HuH-7.5 (cell line): ENCODE data around the gene KCNAB2.
A peak's percentile ranks its signal among the peaks of the same experiment; 100 is the strongest.

ENCODE experiments used
- DNase-seq: peaks from one replicate; pipeline ENCODE4 v3.0.0; 2011; ENCODE audit warnings: low spot score

Gene KCNAB2

DNA sequence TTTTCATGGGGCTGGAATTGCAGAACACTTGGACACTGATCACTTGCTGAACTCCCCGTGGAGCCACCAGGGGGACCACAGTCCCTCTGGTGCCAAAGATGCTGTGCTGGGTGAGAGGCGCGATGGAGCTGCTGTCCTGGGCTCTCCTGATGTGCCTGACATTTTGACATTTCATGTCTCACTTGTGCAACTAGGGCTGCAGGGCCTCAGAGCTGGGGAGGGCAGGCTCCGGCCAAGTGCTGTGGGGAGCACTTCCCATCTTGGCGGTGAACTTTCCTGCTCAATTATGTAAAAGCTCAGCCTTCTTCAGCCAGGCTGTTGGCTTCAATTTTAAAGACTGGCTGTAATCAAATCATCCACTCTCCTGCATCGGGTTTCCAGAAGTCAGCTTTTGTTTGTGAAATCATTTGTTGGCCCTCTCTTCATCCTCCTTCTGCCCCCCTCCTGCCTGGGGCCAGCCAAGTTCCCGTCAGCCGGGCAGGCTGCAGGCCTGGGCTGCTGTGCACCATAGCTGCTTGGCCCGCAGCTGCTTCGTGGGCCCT, 36.8 kb downstream of the KCNAB2 start:
- DNase-seq: peak; percentile 62

DNA sequence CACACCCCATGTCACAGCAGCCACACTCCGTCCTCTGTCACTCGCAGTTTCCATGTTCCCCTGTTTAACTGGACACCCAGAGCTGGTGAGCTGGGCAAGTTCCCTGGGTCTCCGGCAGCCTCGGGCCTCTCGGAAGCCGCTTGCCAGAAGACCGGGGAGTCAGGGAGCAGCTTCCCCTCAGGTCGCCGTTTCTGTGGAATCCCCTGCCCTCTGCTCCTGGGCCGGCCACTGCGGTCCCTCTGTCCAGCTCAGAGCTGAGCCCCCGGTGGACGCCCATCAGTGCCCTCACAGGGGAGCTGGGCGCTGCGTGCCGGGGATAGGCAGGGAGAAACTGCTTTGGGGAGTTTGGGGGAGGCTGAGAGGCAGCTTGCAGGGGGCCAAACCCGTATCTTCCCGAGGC, 37.7 kb downstream of the KCNAB2 start:
- DNase-seq: no peak

DNA sequence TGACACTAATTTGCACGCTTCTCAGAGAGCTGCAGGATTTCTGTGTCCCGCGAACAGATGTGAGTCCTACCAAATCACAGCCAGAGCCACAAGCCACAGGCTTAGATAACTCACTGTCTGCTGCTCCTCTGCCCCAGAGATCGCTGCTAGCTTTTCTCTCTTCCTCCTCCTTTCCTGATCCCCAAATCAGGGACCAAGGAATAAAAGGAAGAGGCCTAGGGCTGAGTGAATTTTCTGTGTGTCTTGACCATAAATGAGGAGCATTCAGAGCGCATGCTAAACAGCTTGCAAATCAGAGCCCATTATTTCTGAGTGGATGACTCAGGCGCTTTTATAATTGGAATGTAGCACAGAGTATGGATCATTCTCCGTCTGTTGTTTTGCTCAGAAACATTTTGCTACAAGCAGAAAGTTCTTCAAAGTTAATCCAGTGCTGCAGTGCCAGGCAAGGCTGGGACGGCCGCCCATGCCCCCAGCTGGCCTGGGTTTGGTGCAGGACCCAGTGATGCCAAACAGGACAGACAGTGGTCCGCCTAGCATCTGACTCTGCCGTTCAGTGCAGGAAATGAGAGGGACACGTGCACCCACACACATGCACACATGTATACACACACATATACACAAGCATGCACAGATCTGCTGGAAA, 38.2 kb downstream of the KCNAB2 start:
- no peak for DNase-seq

DNA sequence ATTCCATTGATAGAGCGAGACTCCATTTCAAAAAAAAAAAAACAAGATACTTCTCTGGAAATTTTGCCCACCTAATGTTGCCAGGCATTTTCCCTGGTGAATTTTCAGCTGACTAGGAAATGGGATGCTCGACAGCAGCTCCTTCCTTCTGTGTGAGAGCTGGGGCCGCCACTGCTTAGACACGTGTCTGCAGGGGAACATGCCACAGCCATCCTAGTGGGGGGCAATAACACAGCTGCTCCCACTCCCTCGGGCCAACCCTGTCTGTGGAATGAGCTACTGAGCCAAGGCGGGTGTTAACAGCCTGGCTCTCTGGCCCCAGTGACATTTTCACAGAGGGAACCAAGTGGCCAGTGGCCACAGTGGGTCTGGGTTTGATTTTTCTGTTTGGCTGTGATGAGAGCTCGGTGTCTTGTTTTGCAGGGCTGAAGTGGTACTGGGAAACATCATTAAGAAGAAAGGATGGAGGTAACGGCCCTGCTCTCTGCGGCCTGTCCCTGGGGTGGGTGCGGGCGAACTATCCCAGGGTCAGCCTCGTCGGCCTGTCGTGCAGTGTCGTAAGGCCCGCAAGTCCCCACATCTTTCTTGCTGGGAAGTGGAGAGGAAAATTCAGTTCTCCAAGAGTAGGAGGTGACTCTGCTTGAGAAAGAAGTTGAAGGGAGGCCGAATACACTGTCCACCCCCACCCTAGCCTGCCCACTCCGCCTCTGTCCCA, 39.2 kb downstream of the KCNAB2 start:
- DNase-seq: no peak

DNA sequence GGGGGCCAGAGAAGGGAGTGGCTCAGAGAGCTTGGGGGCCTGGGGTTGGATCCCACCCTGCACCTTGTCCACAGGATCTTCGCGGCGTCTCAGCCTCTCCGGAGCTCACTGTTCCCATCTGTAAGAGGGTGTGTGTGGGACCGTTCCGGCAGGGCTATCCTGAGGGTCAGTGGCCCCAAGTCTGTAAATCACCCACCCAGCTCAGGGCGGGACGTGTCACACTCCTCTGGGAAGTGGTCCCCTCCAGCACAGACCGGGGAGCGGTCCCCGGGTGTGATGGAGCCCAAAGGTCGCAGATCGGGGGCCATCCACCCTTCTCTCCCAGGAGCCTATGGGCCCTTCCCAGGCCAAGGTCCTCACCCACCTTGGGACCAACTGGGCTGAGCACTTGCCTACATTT, 40.0 kb downstream of the KCNAB2 start:
- DNase-seq: no peak

DNA sequence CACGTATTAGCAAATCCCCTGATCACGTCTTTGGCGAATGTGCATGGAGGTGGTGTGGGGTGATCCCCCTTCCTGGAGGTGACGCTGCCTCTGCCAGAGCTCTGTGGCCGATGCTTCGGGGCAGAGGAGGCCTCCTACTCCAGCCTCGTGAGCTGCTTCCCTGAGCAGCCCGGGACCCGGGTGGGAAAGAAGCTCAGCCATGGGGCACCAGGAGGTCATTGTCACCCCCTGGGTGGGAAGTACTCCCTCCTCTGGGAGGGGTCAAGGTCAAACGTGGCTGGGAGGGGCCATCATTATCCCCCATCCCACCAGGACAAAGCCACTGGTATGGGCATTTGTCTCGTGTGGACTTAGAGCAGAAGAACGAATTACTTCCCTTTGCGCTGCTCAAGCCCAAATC, 40.7 kb downstream of the KCNAB2 start:
- no peak for DNase-seq

DNA sequence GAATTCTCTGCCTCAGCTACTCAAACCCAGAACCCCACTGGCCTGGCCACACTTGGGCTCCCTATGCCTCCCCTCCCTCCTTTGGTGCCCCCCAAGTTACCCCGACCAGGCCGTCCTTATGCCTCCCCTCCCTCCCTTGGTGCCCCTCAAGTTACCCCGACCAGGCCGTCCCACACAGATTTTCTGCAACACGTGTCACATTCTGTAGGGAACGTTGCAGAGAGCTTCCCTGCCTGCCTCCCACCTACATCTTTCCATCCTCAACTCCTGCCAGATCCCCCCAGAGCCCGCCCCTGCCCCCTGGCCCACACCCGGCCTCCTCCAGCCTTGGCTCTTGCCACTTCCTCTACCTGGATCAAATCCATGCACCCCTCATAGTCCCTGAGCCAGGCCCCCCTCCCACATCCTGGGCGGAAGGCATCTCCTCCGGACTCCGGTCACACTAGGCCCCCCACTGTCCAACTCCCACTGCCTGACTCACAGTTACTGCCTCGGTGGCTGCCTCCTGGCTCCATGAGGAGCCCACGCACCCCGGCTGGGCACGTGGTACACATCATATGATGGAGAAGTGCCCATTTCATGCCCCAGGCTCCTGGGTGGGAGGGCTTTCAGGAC, 41.2 kb downstream of the KCNAB2 start:
- no peak for DNase-seq

- DNase-seq: no peak
These were observed 41.7 kb downstream of the KCNAB2 start for GRCh38 chr1:6087377-6087772.

GRCh38 chr1:6087958-6088357, 42.3 kb downstream of the KCNAB2 start:
- DNase-seq: no peak

- DNase-seq: no peak
These were observed 43.3 kb downstream of the KCNAB2 start for GRCh38 chr1:6088956-6089355.

GRCh38 chr1:6090288-6090687, 44.6 kb downstream of the KCNAB2 start:
- DNase-seq: no peak

- DNase-seq: no peak
These were observed 45.5 kb downstream of the KCNAB2 start for GRCh38 chr1:6090996-6091822.

GRCh38 chr1:6091823-6092109, 46.1 kb downstream of the KCNAB2 start:
- no peak for DNase-seq

GRCh38 chr1:6092211-6092610, 46.5 kb downstream of the KCNAB2 start:
- no peak for DNase-seq

DNA sequence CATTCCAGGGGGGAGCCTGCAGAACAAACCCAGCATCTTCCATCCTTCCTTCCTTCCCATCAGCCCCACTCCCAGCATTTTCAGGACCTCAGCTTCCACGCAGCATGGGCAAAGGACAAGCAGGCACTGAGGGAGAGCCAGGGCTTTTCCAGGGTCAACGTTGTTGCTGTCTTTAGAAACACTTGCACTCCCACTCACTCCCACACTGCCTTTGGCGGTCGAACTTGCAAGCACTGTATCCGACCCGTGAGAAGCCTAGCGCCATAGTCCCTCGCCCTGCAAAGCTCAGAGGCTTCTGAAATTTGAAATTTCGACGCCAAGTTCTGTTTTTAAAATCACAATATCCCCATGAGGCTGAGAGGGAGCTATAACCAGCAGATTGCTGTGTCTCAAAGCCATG, 47.4 kb downstream of the KCNAB2 start:
- no peak for DNase-seq

GRCh38 chr1:6093611-6094010, 47.9 kb downstream of the KCNAB2 start:
- DNase-seq: no peak

GRCh38 chr1:6094246-6094645, 48.6 kb downstream of the KCNAB2 start:
- DNase-seq: no peak

- no peak for DNase-seq
These were observed 49.3 kb downstream of the KCNAB2 start for GRCh38 chr1:6094801-6095505.

GRCh38 chr1:6095511-6096242, 50.0 kb downstream of the KCNAB2 start:
- DNase-seq: no peak

DNA sequence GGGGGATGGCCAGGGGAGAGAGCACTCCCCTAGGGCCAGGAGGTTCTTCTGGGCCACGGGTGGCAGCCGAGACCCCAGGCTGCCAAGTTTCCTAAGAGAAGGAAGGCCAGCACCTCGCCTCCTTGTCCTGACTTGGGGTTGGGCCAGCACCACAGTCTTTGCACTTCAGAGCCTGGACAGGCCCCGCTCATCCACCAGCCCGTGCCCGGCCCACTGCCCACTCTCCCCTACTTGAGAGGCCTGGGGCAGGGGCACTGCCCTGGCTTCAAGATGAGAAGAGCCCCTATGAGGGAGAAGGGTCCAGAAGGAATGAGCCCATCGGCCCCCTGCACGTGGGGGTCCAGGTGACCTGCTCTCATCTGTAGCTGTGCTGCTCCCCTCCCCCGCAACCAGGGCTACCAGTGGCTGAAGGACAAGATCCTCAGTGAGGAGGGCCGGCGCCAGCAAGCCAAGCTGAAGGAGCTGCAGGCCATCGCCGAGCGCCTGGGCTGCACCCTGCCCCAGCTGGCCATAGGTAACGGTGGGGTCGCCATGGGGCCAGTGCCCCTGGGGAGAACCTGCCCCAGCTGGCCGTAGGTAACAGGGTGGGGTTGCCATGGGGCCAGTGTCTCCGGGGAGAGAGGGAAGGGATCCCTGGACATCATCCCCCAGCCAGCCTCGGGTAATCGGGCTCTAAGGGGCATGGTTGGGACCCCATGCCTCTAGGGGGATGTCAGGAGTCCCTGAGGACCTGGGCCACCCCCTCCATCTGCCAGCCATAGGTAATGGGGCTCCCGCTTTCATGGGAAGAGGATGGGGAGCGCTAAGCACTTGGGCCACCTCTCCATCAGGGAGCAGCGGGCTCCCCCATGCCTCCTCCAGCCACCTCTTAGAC, 50.8 kb downstream of the KCNAB2 start:
- no peak for DNase-seq
